Measurements from ENCODE around the gene NMS.

The NMS gene

GRCh38 chr2:100494712-100495111, 24.4 kb downstream of the NMS start:
- no peak for DNase-seq

- DNase-seq = no peak
Observed at GRCh38 chr2:100502782-100503181, 32.5 kb downstream of the NMS start.

GRCh38 chr2:100504542-100504941, 34.3 kb downstream of the NMS start:
- DNase-seq = no peak

GRCh38 chr2:100509066-100509465, 38.8 kb downstream of the NMS start:
- DNase-seq = no peak

GRCh38 chr2:100513650-100514049, 43.4 kb downstream of the NMS start:
- no peak for DNase-seq

GRCh38 chr2:100517556-100517955, 47.3 kb downstream of the NMS start:
- no peak for DNase-seq

- DNase-seq = no peak
Observed at GRCh38 chr2:100518801-100519200, 48.5 kb downstream of the NMS start.

GRCh38 chr2:100520224-100520623, 49.9 kb downstream of the NMS start:
- no peak for DNase-seq

- no peak for DNase-seq
Observed at GRCh38 chr2:100522430-100522829, 52.1 kb downstream of the NMS start.

GRCh38 chr2:100524331-100524730, 54.0 kb downstream of the NMS start:
- no peak for DNase-seq

GRCh38 chr2:100526868-100527267, 56.6 kb downstream of the NMS start:
- no peak for DNase-seq

- DNase-seq = no peak
Observed at GRCh38 chr2:100527440-100528015, 57.2 kb downstream of the NMS start.

- no peak for DNase-seq
Observed at GRCh38 chr2:100529176-100529575, 58.9 kb downstream of the NMS start.

- no peak for DNase-seq
Observed at GRCh38 chr2:100529900-100530299, 59.6 kb downstream of the NMS start.
